Measurements from ENCODE around the gene SLC39A3.
"Not testable (repeated sequence)": the region's sequence is repeated elsewhere in the genome, so short reads cannot be mapped to it uniquely, and the experiment has no call there.

SLC39A3 gene

GRCh38 chr19:2719920-2720776 lies 19.7 kb downstream of the SLC39A3 start:
- Histone ChIP-seq H3K9ac (peak overlapping the region; percentile 84), H3K27ac (peak overlapping the region; percentile 79), H3K4me1 (peaks cover 52% of the 10 kb centered on the region), H3K4me3 (peak overlapping the region; percentile 75), H3K27me3 (peaks cover 5% of the 10 kb centered on the region; the same call in 1 of the 2 replicates), H4K20me1 (peaks cover 30% of the 10 kb centered on the region), H3K36me3 (peaks cover 32% of the 10 kb centered on the region), H3K4me2 (peak overlapping the region; percentile 96), H3K9me3 (peaks cover 16% of the 10 kb centered on the region)
- no peak for TF ChIP-seq Cebpa-rat (IDR thresholded peaks at IDR 0.05)

DNA sequence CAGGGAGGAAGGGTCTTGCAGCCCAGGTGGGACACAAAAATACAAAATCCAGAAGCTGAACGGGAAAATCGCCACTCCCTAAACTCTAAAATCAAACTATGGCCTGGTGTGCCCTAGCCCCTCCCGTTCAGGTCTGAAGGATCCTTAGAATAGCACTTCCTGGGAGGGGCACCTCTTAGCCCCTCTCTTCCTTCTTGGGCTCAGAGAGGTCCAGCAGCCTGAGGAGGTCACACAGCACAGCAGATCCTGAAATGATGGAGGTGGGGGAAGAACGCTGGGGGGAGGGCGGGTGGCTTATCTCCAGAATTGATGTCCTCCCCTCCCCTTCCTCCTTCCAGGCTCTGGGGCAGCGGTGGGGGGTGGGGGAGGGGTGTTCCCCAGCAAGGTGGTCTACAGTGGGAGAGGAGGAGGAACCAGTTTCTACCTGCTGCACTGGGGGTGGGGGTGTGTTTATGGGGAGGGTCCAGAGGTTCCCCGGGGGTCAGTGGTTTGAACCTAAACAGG lies 20.5 kb downstream of the SLC39A3 start:
- Histone ChIP-seq H3K4me3 (peak overlapping the region; percentile 75; the same call in 1 of the 2 replicates), H3K36me3 (peaks cover 37% of the 10 kb centered on the region), H3K9me3 (peaks cover 22% of the 10 kb centered on the region), H3K9ac (no peak overlapping the region), H4K20me1 (peaks cover 30% of the 10 kb centered on the region), H3K27me3 (peaks cover 5% of the 10 kb centered on the region; the same call in 1 of the 2 replicates), H3K4me2 (peak overlapping the region; percentile 96), H3K4me1 (peaks cover 45% of the 10 kb centered on the region), H3K27ac (no peak overlapping the region)
- TF ChIP-seq Cebpa-rat (IDR thresholded peaks at IDR 0.05), result no peak

GRCh38 chr19:2717638-2718541 lies 21.9 kb downstream of the SLC39A3 start:
- Histone ChIP-seq H3K9ac (no peak overlapping the region), H3K36me3 (peaks cover 37% of the 10 kb centered on the region), H3K27ac (no peak overlapping the region), H3K9me3 (peaks cover 22% of the 10 kb centered on the region), H3K4me3 (no peak overlapping the region), H3K4me2 (no peak overlapping the region), H3K27me3 (peaks cover 1% of the 10 kb centered on the region; the same call in 1 of the 2 replicates), H4K20me1 (peaks cover 30% of the 10 kb centered on the region), H3K4me1 (peaks cover 33% of the 10 kb centered on the region)
- no peak for TF ChIP-seq Cebpa-rat (IDR thresholded peaks at IDR 0.05)

DNA sequence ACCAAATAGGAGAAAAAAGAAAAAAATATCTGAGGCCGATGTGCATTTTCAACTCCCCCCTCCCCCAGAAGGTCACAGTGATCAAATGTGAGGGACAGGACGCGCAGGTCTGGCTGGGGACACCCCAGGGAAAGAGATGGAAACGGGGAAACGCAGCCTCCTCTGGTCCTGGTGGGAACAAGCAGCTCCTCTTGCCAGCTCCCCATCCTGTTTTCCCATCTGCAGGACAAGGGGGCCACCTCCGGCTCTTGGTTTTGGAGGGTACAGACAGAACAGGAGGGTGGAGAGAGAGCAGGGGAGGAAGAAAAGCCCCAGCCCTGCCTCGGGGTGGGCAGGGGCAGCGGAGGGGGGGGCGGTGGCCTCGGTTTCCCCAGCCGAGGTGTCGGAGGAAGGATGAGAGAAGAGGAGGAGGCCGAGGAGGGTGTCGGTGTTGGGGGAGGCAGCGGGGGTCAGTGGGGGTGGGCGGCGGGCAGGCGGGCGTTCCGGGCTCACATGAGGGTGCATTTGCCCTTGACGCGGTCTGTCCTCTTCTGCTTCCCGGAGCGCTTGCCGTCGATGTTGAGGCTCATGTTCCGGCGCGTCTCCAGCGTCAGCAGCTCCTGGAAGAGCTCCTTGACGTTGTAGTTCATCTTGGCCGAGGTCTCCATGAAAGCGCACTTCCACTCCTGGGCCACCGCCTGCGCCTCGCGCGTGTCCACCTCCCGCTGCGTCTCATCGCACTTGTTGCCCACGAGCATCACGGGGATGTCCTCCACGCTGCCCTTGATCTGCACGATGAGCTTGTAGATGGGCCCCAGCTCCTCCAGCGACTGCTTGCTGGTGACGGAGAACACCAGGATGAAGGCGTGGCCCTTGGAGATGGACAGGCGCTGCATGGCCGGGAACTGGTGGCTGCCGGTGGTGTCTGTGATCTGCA lies 22.8 kb downstream of the SLC39A3 start:
- H3K9ac ChIP-seq, result no peak overlapping the region

GRCh38 chr19:2716275-2716650 lies 23.6 kb downstream of the SLC39A3 start:
- Histone ChIP-seq H3K4me1 (peaks cover 34% of the 10 kb centered on the region), H3K27me3 (no peaks in the 10 kb centered on the region)

More for the DNA sequence above, 22.8 kb downstream of the SLC39A3 start:
- Histone ChIP-seq H3K4me1 (peaks cover 33% of the 10 kb centered on the region), H3K9me3 (peaks cover 22% of the 10 kb centered on the region), H3K27ac (no peak overlapping the region), H3K4me3 (no peak overlapping the region), H3K4me2 (no peak overlapping the region), H4K20me1 (peaks cover 34% of the 10 kb centered on the region), H3K27me3 (no peaks in the 10 kb centered on the region), H3K36me3 (peaks cover 37% of the 10 kb centered on the region)
- no peak for TF ChIP-seq Cebpa-rat (IDR thresholded peaks at IDR 0.05)

GRCh38 chr19:2715470-2716274 lies 24.1 kb downstream of the SLC39A3 start:
- H3K27ac ChIP-seq, result no peak overlapping the region
- peaks cover 40% of the 10 kb centered on the region for H3K4me1 ChIP-seq
- H3K4me2 ChIP-seq, result no peak overlapping the region
- peaks cover 47% of the 10 kb centered on the region for H4K20me1 ChIP-seq
- no peak overlapping the region for H3K9ac ChIP-seq
- H3K4me3 ChIP-seq, result no peak overlapping the region
- H3K27me3 ChIP-seq, result no peaks in the 10 kb centered on the region
- peaks cover 37% of the 10 kb centered on the region for H3K36me3 ChIP-seq
- peaks cover 22% of the 10 kb centered on the region for H3K9me3 ChIP-seq
- no peak for TF ChIP-seq Cebpa-rat (IDR thresholded peaks at IDR 0.05)

More at GRCh38 chr19:2716275-2716650, 23.6 kb downstream of the SLC39A3 start:
- peaks cover 37% of the 10 kb centered on the region for H3K36me3 ChIP-seq
- TF ChIP-seq Cebpa-rat (IDR thresholded peaks at IDR 0.05), result no peak
- peaks cover 22% of the 10 kb centered on the region for H3K9me3 ChIP-seq
- H3K9ac ChIP-seq, result no peak overlapping the region
- no peak overlapping the region for H3K4me2 ChIP-seq
- H3K4me3 ChIP-seq, result no peak overlapping the region
- no peak overlapping the region for H3K27ac ChIP-seq
- H4K20me1 ChIP-seq, result peaks cover 41% of the 10 kb centered on the region

DNA sequence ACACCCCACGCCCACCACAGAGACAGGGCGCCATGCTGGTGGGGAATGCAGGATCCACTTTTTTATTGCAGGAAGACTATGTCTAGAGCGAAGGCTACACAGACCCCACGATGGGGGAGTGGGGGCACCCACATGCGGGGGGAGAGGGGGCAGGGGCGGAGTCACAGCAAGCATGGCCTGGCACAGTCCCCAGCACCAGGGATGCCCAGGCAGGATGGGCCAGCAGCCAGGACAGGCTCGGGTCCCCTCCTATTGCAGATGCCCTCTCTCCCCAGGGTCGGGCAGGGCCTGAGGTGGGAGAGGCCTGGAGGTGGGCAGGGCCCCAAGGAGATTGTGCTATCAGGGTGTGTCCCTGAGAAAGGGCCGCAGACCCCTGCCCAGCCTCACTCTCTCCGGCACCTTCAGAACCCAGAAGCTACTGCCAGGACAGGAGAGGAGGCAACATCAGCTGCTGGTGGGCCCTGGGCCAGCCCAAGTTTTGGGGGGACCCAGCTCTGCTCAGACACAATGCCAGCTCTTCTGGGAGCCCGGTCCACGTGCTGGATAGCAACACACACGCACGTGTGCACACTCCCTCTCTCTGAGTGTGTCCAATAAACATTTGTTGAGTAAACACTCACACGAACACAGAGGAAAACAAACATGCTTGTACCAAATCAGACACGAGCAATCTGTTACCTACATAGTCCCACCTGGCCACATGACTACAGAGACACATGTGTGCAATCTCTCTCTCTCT lies 25.1 kb downstream of the SLC39A3 start:
- Histone ChIP-seq H3K27ac (no peak overlapping the region), H3K4me1 (peaks cover 40% of the 10 kb centered on the region), H3K36me3 (peaks cover 37% of the 10 kb centered on the region), H3K4me2 (no peak overlapping the region), H4K20me1 (peaks cover 41% of the 10 kb centered on the region), H3K4me3 (no peak overlapping the region), H3K9me3 (peaks cover 22% of the 10 kb centered on the region), H3K27me3 (no peaks in the 10 kb centered on the region), H3K9ac (no peak overlapping the region)
- TF ChIP-seq Cebpa-rat (IDR thresholded peaks at IDR 0.05), result no peak

DNA sequence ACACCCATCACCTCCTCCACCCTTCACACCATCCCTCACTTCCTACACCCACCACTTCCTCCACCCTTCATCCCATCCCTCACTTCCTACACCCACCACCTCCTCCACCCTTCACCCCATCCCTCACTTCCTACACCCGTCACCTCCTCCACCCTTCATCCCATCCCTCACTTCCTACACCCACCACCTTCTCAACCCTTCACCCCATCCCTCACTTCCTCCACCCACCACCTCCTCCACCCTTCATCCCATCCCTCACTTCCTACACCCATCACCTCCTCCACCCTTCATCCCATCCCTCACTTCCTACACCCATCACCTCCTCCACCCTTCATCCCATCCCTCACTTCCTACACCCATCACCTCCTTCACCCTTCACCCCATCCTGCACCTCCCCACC lies 25.7 kb downstream of the SLC39A3 start:
- not testable (repeated sequence) for H3K4me3 ChIP-seq, H3K9ac ChIP-seq
- H4K20me1 ChIP-seq, result peaks cover 37% of the 10 kb centered on the region

GRCh38 chr19:2713170-2713569 lies 26.6 kb downstream of the SLC39A3 start:
- not testable (repeated sequence) for H3K9ac ChIP-seq
- Histone ChIP-seq H3K4me1 (peaks cover 41% of the 10 kb centered on the region), H3K9me3 (peaks cover 22% of the 10 kb centered on the region)

More for the DNA sequence above, 25.7 kb downstream of the SLC39A3 start:
- H3K4me1 ChIP-seq, result peaks cover 42% of the 10 kb centered on the region
- H3K36me3 ChIP-seq, result peaks cover 37% of the 10 kb centered on the region
- not testable (repeated sequence) for H3K4me2 ChIP-seq, H3K27ac ChIP-seq, H3K27me3 ChIP-seq
- H3K9me3 ChIP-seq, result peaks cover 22% of the 10 kb centered on the region

More at GRCh38 chr19:2713170-2713569, 26.6 kb downstream of the SLC39A3 start:
- Histone ChIP-seq H3K36me3 (peaks cover 34% of the 10 kb centered on the region), H4K20me1 (peaks cover 28% of the 10 kb centered on the region)
- not testable (repeated sequence) for H3K4me2 ChIP-seq, H3K27ac ChIP-seq, H3K4me3 ChIP-seq, H3K27me3 ChIP-seq
